Measurements from ENCODE around the gene CHCHD2.
A peak's percentile ranks its signal among the peaks of the same experiment; 100 is the strongest.
"Not testable (repeated sequence)": the region's sequence is repeated elsewhere in the genome, so short reads cannot be mapped to it uniquely, and the experiment has no call there.

Gene CHCHD2

GRCh38 chr7:56106108-56107073, at the start of gene CHCHD2:
CHCHD2 (minus strand) TSS chr7:56106476; CDS start chr7:56106413, 63 bp downstream.
- DNase-seq = peak; percentile 91

GRCh38 chr7:56131062-56131461, 24.8 kb upstream of the CHCHD2 start:
- not testable (repeated sequence) for DNase-seq

GRCh38 chr7:56127241-56127975, 21.1 kb upstream of the CHCHD2 start:
- no peak for DNase-seq

- no peak for DNase-seq
Observed at GRCh38 chr7:56125831-56126230, 19.6 kb upstream of the CHCHD2 start.

- DNase-seq = no peak
Observed at GRCh38 chr7:56124981-56125380, 18.7 kb upstream of the CHCHD2 start.

- no peak for DNase-seq
Observed at GRCh38 chr7:56121440-56121839, 15.2 kb upstream of the CHCHD2 start.

GRCh38 chr7:56115852-56116538, 9.7 kb upstream of the CHCHD2 start, which contains the start of gene NUPR2:
NUPR2 (minus strand) TSS chr7:56116417; CDS start chr7:56116314, 103 bp downstream.
- DNase-seq = no peak

GRCh38 chr7:56112244-56112643, 6.0 kb upstream of the CHCHD2 start:
- DNase-seq = not testable (repeated sequence)

- no peak for DNase-seq
Observed at GRCh38 chr7:56110611-56111010, 4.3 kb upstream of the CHCHD2 start.

- DNase-seq = no peak
Observed at GRCh38 chr7:56107954-56108258, 1.6 kb upstream of the CHCHD2 start.

- no peak for DNase-seq
Observed at GRCh38 chr7:56105508-56105907, 768 bp downstream of the CHCHD2 start.

- DNase-seq = not testable (repeated sequence)
Observed at GRCh38 chr7:56104138-56104537, 2.1 kb downstream of the CHCHD2 start.

GRCh38 chr7:56099653-56100052, 6.6 kb downstream of the CHCHD2 start:
- DNase-seq = no peak

- not testable (repeated sequence) for DNase-seq
Observed at GRCh38 chr7:56098187-56099008, 7.9 kb downstream of the CHCHD2 start.

GRCh38 chr7:56097700-56098099, 8.6 kb downstream of the CHCHD2 start:
- DNase-seq = peak; percentile 36

GRCh38 chr7:56092789-56093531, 13.3 kb downstream of the CHCHD2 start, which contains the start of gene PHKG1:
PHKG1 (minus strand) TSS chr7:56092952; CDS start chr7:56088941, 4,011 bp downstream.
- peak; percentile 51 for DNase-seq

- not testable (repeated sequence) for DNase-seq
Observed at GRCh38 chr7:56092388-56092787, 13.9 kb downstream of the CHCHD2 start.

GRCh38 chr7:56091591-56091990, 14.7 kb downstream of the CHCHD2 start:
- no peak for DNase-seq

- no peak for DNase-seq
Observed at GRCh38 chr7:56087445-56087844, 18.8 kb downstream of the CHCHD2 start.

- no peak for DNase-seq
Observed at GRCh38 chr7:56086761-56087160, 19.5 kb downstream of the CHCHD2 start.

GRCh38 chr7:56083150-56083785, 23.0 kb downstream of the CHCHD2 start:
- DNase-seq = no peak
